Subcutaneous abdominal adipose tissue (tissue), 5 donors: ENCODE results near the gene GPC4.
"Not testable (repeated sequence)": the region's sequence is repeated elsewhere in the genome, so short reads cannot be mapped to it uniquely, and the experiment has no call there.

Source experiments
- H3K27ac ChIP-seq: one replicate; pipeline ENCODE4 v1.7.0; 2013; ENCODE audit warnings: low read depth, mild to moderate bottlenecking, inconsistent platforms, low read length, moderate library complexity
- H3K27me3 ChIP-seq, 5 donors: one replicate each; pipeline ENCODE4 v1.7.0; 2013; ENCODE audit warnings: low read length in 5 of 5, inconsistent platforms in 1 of 5; ENCODE audit not compliant: control insufficient read depth in 5 of 5, insufficient read depth in 4 of 5
- H3K36me3 ChIP-seq, 5 donors: one replicate each; pipeline ENCODE4 v1.7.0; 2013; ENCODE audit warnings: low read length in 5 of 5; ENCODE audit not compliant: control insufficient read depth in 5 of 5, insufficient read depth in 5 of 5
- H3K4me1 ChIP-seq, 5 donors: one replicate each; pipeline ENCODE4 v1.7.0; 2013; ENCODE audit warnings: low read length in 5 of 5, mild to moderate bottlenecking in 3 of 5, moderate library complexity in 1 of 5; ENCODE audit not compliant: control insufficient read depth in 5 of 5, insufficient read depth in 5 of 5
- H3K4me3 ChIP-seq, 5 donors: one replicate each; pipeline ENCODE4 v1.7.0; 2013; ENCODE audit warnings: low read length in 5 of 5, low read depth in 1 of 5
- H3K9ac ChIP-seq, 5 donors: one replicate each; pipeline ENCODE4 v1.7.0; 2013; ENCODE audit warnings: low read length in 5 of 5, mild to moderate bottlenecking in 4 of 5, moderate library complexity in 3 of 5
- H3K9me3 ChIP-seq, 5 donors: one replicate each; pipeline ENCODE4 v1.7.0; 2013; ENCODE audit warnings: low read length in 5 of 5; ENCODE audit not compliant: control insufficient read depth in 5 of 5
- donor health status: healthy.
- donor health status: healthy.
- donor health status: healthy.
- donor health status: healthy.
- donor health status: healthy.

Gene GPC4

GRCh38 chrX:133297284-133297683 lies 118.0 kb downstream of the GPC4 start:
- H3K27me3 ChIP-seq, result peaks cover 0 to 20% (median 5%) of the 10 kb centered on the region in 5 donors
- no peak overlapping the region for H3K4me3 ChIP-seq
- H3K27ac ChIP-seq, result no peak overlapping the region
- H3K9ac ChIP-seq, result no peak overlapping the region
- H3K9me3 ChIP-seq, result no peaks in the 10 kb centered on the region
- H3K4me1 ChIP-seq, result no peaks in the 10 kb centered on the region
- H3K36me3 ChIP-seq, result no peaks in the 10 kb centered on the region

- Histone ChIP-seq H3K36me3 (no peaks in the 10 kb centered on the region), H3K9ac (no peak overlapping the region), H3K27ac (no peak overlapping the region), H3K4me1 (no peaks in the 10 kb centered on the region), H3K4me3 (no peak overlapping the region), H3K27me3 (peaks cover 0 to 20% (median 5%) of the 10 kb centered on the region in 5 donors), H3K9me3 (no peaks in the 10 kb centered on the region)
These were observed 121.2 kb downstream of the GPC4 start for GRCh38 chrX:133294126-133294525.

- Histone ChIP-seq H3K4me3 (no peak overlapping the region), H3K9me3 (peaks cover 0 to 3% (median 0%) of the 10 kb centered on the region in 5 donors), H3K9ac (no peak overlapping the region), H3K4me1 (no peaks in the 10 kb centered on the region), H3K27ac (no peak overlapping the region), H3K36me3 (no peaks in the 10 kb centered on the region), H3K27me3 (peaks cover 0 to 8% (median 3%) of the 10 kb centered on the region in 5 donors)
These were observed 125.2 kb downstream of the GPC4 start for GRCh38 chrX:133290076-133290475.

GRCh38 chrX:133287860-133288259 lies 127.4 kb downstream of the GPC4 start:
- Histone ChIP-seq H3K27ac (no peak overlapping the region), H3K9me3 (peaks cover 0 to 3% (median 0%) of the 10 kb centered on the region in 5 donors), H3K27me3 (peaks cover 0 to 5% (median 3%) of the 10 kb centered on the region in 5 donors), H3K4me3 (no peak overlapping the region), H3K36me3 (no peaks in the 10 kb centered on the region), H3K9ac (no peak overlapping the region), H3K4me1 (no peaks in the 10 kb centered on the region)

GRCh38 chrX:133285341-133285740 lies 129.9 kb downstream of the GPC4 start:
- H3K27ac ChIP-seq, result no peak overlapping the region
- peaks cover 0 to 4% (median 0%) of the 10 kb centered on the region in 5 donors for H3K9me3 ChIP-seq
- H3K4me1 ChIP-seq, result no peaks in the 10 kb centered on the region
- H3K27me3 ChIP-seq, result peaks cover 0 to 3% (median 0%) of the 10 kb centered on the region in 5 donors
- no peaks in the 10 kb centered on the region for H3K36me3 ChIP-seq
- H3K4me3 ChIP-seq, result no peak overlapping the region
- H3K9ac ChIP-seq, result no peak overlapping the region

GRCh38 chrX:133279112-133279730 lies 136.1 kb downstream of the GPC4 start:
- not testable (repeated sequence) for H3K9me3 ChIP-seq, H3K27ac ChIP-seq, H3K36me3 ChIP-seq, H3K9ac ChIP-seq, H3K4me1 ChIP-seq, H3K4me3 ChIP-seq, H3K27me3 ChIP-seq

- Histone ChIP-seq H3K4me3 (no peak overlapping the region), H3K36me3 (no peaks in the 10 kb centered on the region), H3K27ac (no peak overlapping the region), H3K9me3 (no peaks in the 10 kb centered on the region), H3K9ac (no peak overlapping the region), H3K4me1 (no peaks in the 10 kb centered on the region), H3K27me3 (peaks cover 0 to 10% (median 3%) of the 10 kb centered on the region in 5 donors)
These were observed 142.1 kb downstream of the GPC4 start for GRCh38 chrX:133273180-133273579.

GRCh38 chrX:133269168-133269567 lies 146.1 kb downstream of the GPC4 start:
- no peaks in the 10 kb centered on the region for H3K9me3 ChIP-seq
- no peaks in the 10 kb centered on the region for H3K36me3 ChIP-seq
- no peak overlapping the region for H3K9ac ChIP-seq
- no peak overlapping the region for H3K4me3 ChIP-seq
- H3K27ac ChIP-seq, result no peak overlapping the region
- peaks cover 0 to 6% (median 3%) of the 10 kb centered on the region in 5 donors for H3K27me3 ChIP-seq
- H3K4me1 ChIP-seq, result peaks cover 0 to 10% (median 4%) of the 10 kb centered on the region in 5 donors

- H3K9me3 ChIP-seq, result no peaks in the 10 kb centered on the region
- H3K9ac ChIP-seq, result no peak overlapping the region
- peaks cover 0 to 6% (median 3%) of the 10 kb centered on the region in 5 donors for H3K27me3 ChIP-seq
- no peaks in the 10 kb centered on the region for H3K36me3 ChIP-seq
- no peak overlapping the region for H3K4me3 ChIP-seq
- H3K4me1 ChIP-seq, result peaks cover 0 to 10% (median 4%) of the 10 kb centered on the region in 5 donors
- H3K27ac ChIP-seq, result no peak overlapping the region
These were observed 147.7 kb downstream of the GPC4 start for GRCh38 chrX:133267621-133268020.

GRCh38 chrX:133265331-133265730 lies 150.0 kb downstream of the GPC4 start:
- no peaks in the 10 kb centered on the region for H3K36me3 ChIP-seq
- no peak overlapping the region for H3K4me3 ChIP-seq
- no peaks in the 10 kb centered on the region for H3K9me3 ChIP-seq
- no peak overlapping the region for H3K9ac ChIP-seq
- peaks cover 0 to 10% (median 4%) of the 10 kb centered on the region in 5 donors for H3K4me1 ChIP-seq
- peaks cover 0 to 4% (median 3%) of the 10 kb centered on the region in 5 donors for H3K27me3 ChIP-seq
- no peak overlapping the region for H3K27ac ChIP-seq
